GM04503 (cell line): Measurements from ENCODE around the gene CNN2.

Source experiments
- DNase-seq: peaks from one replicate; pipeline ENCODE4 v3.0.0-alpha.2; 2012; ENCODE audit warnings: low read depth

Gene CNN2

GRCh38 chr19:1065606-1066109 is 39.2 kb downstream of the CNN2 start:
- DNase-seq: no peak

GRCh38 chr19:1066251-1066747 is 39.9 kb downstream of the CNN2 start:
- DNase-seq: no peak

- DNase-seq: no peak
Measured at GRCh38 chr19:1066748-1067340, 40.4 kb downstream of the CNN2 start, which contains the start of gene ARHGAP45. ARHGAP45 (plus strand) TSS chr19:1067167; CDS start chr19:1067406, 239 bp downstream.

- DNase-seq: no peak
Measured at GRCh38 chr19:1067341-1067957, 41.0 kb downstream of the CNN2 start.

- no peak for DNase-seq
Measured at GRCh38 chr19:1068009-1069001, 41.9 kb downstream of the CNN2 start.

- DNase-seq: no peak
Measured at GRCh38 chr19:1069009-1069779, 42.8 kb downstream of the CNN2 start.

GRCh38 chr19:1070576-1070930 is 44.1 kb downstream of the CNN2 start:
- DNase-seq: no peak

GRCh38 chr19:1070931-1071791 is 44.8 kb downstream of the CNN2 start:
- no peak for DNase-seq

- no peak for DNase-seq
Measured at GRCh38 chr19:1072371-1073015, 46.1 kb downstream of the CNN2 start.

- DNase-seq: no peak
Measured at GRCh38 chr19:1073063-1073955, 46.9 kb downstream of the CNN2 start.

- DNase-seq: no peak
Measured at GRCh38 chr19:1073956-1074517, 47.6 kb downstream of the CNN2 start.

GRCh38 chr19:1074544-1075283 is 48.3 kb downstream of the CNN2 start:
- no peak for DNase-seq

GRCh38 chr19:1076046-1076386 is 49.6 kb downstream of the CNN2 start:
- no peak for DNase-seq

GRCh38 chr19:1076951-1077350 is 50.5 kb downstream of the CNN2 start:
- DNase-seq: no peak

GRCh38 chr19:1079566-1080111 is 53.2 kb downstream of the CNN2 start:
- no peak for DNase-seq

GRCh38 chr19:1080360-1081161 is 54.2 kb downstream of the CNN2 start:
- DNase-seq: no peak
